DMS153 treated with DMSO at 0.1 percent for 48 hours (cell line): ENCODE results near the gene SOX2.

Source experiments
- DNase-seq: peaks from one replicate; lab custom pipeline; 2025; ENCODE audit not compliant: unreplicated experiment; lab: John Stamatoyannopoulos, UW

The SOX2 gene

DNA sequence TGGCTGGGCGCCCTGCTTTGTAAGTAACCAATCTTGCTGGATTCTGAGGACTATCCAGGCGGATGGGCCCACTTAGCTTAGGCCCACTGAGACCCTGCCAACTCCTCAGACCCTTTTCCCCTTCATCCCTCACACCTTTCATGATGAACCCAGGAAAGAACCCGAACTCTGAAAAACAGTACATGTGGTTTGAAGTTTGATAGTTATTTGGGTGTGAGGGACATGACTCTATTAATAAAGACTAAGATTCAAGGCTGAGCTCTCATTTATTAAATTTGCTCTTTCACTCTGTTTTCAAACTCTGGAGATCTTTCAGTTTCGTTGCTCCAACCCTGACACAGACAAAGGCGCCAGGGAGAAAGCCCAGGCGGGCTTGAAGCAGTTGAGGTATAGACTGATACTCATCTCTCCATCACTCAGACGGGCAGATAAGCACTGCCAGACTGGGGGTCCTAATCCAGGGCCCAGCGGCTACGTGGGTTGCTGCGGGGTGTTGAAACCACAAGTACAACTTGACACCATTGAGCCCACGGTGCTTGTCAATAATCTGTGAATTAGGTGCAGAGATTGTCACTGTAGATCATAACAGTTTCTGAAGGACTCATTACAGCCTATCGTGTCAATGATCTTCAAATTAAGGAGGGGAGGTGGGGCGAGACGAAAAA is 7.2 kb upstream of the SOX2 start:
- DNase-seq: no peak

DNA sequence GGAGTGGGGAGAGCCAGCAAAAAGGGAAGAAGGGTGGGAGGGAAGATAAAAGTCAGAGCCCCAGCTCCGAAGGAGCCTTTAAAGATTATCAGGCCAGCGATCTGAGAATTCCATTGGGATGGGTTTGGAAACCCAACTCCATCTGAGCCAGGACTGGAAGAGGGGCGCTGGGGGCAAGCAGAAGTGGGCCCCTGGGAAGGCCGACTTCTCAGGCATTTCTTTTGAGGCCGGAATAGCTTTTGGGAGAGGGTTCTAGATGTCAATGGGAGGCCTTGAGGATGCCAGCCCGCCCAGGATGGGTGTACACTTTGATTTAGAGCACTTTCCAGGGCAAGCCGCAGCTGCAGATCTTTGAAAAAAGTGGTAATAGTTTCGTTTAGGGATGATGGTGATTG is 6.6 kb upstream of the SOX2 start:
- DNase-seq: no peak

DNA sequence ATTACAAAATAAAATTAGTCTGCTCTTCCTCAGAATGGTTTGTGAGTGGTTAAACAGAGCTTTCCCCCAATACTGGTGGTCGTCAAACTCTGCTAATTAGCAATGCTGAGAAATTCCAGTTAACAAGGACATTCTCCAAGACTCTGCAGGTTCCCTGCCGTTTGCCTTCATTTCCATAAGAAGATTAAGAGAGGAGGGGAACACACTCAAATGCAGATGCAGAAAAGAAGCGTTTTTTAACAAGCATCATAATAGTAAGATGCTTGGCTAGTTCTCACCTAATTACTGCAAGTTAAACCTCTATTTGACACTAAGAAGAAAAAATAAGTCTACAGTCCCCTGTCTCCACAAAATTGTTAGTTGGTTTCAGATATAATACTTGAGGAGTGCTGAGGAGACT is 3.7 kb upstream of the SOX2 start:
- no peak for DNase-seq

DNA sequence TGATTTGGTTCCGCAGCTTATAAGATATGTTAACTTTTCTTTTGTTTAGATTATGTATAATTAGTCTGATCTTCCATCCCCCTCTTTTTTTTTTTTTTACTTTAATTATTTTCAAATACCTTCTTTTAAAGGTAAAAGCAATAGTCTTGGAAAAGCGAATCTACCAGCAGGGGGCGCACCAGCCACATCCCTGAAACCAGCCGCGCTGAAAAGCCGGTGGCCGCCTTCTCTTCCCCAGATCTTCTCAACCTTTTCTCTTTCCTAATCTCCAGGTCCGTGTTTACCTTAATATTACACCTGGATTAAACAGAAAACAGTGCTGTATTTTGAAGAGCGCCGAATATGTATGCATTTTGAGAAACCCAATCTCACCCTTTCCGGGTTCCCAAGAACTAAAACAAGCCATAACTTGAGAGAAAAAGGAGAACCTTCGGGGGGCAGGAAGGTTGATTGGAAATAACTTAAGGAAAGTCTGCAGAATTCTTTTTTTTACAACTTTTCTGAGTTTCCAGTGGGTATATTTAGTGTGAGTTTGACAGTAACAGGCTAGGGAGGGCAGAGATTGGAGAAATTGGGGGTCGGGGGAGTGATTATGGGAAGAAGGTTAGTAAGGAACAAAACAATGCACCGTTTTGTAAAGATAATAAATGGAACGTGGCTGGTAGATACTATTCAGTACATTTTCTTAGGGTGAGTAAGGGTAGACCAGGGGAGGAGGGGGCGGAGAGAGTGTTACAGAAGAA is 2.0 kb upstream of the SOX2 start:
- peak; percentile 85 for DNase-seq

DNA sequence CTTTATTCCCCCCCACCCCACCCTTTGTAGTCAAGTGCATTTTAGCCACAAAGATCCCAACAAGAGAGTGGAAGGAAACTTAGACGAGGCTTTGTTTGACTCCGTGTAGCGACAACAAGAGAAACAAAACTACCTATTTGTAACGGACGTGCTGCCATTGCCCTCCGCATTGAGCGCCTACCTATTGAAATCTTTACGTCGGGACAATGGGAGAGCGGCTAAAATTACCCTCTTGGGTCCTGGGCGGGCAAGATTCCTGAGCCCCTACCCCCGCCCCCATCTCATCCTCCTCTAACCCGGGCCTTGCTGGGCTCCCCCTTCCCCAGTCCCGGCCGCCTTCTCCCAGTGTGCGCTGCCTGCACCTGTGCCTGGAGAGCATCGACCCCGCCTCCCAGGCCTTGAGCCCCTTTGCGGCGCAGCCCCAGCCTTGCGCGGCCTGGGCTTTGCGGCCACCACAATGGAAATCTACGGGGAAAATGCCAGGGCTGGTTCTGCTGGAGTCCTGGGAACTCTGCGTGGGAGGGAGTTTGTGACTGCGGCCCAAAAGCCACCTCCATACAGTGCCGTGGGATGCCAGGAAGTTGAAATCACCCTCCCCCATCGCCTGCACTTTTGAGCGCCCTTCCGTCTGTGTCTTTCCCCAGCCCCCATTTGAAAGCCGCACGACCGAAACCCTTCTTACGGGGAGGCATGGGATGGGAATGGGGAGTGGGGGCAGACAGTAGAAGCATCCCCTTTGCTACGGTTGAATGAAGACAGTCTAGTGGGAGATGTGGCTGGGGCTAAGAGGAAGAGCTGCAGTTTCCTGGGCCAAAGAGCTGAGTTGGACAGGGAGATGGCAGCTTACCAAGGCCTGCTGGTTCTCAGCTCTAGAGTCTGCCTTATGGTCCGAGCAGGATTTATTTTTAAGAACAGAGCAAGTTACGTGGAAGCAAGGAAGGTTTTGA is 1.1 kb upstream of the SOX2 start:
- peak; percentile 30 for DNase-seq

DNA sequence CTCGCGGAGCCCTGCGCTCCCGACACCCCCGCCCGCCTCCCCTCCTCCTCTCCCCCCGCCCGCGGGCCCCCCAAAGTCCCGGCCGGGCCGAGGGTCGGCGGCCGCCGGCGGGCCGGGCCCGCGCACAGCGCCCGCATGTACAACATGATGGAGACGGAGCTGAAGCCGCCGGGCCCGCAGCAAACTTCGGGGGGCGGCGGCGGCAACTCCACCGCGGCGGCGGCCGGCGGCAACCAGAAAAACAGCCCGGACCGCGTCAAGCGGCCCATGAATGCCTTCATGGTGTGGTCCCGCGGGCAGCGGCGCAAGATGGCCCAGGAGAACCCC is 464 bp downstream of the SOX2 start:
- DNase-seq: no peak

DNA sequence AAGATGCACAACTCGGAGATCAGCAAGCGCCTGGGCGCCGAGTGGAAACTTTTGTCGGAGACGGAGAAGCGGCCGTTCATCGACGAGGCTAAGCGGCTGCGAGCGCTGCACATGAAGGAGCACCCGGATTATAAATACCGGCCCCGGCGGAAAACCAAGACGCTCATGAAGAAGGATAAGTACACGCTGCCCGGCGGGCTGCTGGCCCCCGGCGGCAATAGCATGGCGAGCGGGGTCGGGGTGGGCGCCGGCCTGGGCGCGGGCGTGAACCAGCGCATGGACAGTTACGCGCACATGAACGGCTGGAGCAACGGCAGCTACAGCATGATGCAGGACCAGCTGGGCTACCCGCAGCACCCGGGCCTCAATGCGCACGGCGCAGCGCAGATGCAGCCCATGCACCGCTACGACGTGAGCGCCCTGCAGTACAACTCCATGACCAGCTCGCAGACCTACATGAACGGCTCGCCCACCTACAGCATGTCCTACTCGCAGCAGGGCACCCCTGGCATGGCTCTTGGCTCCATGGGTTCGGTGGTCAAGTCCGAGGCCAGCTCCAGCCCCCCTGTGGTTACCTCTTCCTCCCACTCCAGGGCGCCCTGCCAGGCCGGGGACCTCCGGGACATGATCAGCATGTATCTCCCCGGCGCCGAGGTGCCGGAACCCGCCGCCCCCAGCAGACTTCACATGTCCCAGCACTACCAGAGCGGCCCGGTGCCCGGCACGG is 991 bp downstream of the SOX2 start:
- no peak for DNase-seq

DNA sequence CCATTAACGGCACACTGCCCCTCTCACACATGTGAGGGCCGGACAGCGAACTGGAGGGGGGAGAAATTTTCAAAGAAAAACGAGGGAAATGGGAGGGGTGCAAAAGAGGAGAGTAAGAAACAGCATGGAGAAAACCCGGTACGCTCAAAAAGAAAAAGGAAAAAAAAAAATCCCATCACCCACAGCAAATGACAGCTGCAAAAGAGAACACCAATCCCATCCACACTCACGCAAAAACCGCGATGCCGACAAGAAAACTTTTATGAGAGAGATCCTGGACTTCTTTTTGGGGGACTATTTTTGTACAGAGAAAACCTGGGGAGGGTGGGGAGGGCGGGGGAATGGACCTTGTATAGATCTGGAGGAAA is 1.5 kb downstream of the SOX2 start:
- DNase-seq: no peak

DNA sequence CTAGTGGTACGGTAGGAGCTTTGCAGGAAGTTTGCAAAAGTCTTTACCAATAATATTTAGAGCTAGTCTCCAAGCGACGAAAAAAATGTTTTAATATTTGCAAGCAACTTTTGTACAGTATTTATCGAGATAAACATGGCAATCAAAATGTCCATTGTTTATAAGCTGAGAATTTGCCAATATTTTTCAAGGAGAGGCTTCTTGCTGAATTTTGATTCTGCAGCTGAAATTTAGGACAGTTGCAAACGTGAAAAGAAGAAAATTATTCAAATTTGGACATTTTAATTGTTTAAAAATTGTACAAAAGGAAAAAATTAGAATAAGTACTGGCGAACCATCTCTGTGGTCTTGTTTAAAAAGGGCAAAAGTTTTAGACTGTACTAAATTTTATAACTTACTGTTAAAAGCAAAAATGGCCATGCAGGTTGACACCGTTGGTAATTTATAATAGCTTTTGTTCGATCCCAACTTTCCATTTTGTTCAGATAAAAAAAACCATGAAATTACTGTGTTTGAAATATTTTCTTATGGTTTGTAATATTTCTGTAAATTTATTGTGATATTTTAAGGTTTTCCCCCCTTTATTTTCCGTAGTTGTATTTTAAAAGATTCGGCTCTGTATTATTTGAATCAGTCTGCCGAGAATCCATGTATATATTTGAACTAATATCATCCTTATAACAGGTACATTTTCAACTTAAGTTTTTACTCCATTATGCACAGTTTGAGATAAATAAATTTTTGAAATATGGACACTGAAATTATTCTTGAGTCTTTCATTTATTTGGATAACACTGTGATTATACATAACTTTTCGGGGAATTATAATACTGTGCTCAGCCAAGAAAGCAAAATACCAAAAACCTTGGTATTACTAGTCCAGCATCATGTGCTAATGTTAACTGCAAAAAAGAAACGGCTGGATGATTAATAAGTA is 2.2 kb downstream of the SOX2 start:
- DNase-seq: no peak

DNA sequence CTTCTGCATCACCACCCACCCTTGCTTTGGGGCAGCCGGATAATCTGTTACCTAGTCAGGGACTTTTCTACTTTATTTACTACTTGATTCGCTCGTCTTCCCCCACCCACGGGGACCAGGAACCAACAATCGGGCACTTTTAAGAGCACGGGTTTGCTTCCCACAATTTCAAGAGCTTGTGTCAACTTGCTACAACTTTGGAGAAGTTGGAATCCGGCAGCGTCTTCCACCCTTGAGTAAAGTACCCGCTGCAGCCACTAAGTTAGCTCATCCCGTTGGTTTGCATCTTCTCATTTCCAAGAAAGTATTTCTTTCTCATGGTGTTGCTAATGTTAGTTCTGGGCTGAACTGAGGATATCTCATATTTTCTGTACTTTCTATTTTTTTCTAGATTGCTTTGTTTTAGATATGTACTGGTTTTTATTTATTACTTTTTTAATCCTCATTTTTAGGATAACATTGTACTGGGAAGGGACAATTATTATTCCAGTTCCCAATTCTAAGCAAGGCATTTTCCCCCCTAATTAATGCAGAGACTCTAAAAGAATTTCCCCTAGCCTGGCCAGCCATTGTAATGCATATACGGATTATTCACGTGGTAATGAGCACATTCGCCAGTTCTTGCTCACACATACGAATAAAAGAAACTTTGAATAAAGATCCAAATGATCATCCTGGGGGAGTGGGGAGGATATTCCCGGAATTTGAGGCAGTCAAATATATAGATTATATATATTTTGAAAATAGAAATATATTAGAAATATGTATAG is 4.0 kb downstream of the SOX2 start:
- DNase-seq: peak; percentile 36

DNA sequence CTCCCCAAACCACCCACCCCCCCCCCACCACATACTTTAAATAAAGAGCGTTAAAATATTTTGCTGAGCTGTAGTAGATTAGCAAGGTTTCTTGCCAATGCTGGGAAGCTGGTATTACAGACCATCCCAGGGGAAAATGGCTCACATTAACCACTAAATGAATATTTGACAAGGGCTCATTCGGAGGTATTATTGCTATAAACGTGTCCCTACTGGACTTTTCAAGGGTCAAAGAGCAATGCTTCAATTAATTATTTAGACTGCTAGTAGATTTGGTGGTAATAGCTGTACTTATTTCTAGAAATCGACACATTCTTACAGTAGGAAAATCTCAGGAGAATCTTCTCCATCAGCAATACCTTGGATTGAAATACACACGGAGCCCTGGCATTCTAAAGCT is 5.2 kb downstream of the SOX2 start:
- DNase-seq: no peak

DNA sequence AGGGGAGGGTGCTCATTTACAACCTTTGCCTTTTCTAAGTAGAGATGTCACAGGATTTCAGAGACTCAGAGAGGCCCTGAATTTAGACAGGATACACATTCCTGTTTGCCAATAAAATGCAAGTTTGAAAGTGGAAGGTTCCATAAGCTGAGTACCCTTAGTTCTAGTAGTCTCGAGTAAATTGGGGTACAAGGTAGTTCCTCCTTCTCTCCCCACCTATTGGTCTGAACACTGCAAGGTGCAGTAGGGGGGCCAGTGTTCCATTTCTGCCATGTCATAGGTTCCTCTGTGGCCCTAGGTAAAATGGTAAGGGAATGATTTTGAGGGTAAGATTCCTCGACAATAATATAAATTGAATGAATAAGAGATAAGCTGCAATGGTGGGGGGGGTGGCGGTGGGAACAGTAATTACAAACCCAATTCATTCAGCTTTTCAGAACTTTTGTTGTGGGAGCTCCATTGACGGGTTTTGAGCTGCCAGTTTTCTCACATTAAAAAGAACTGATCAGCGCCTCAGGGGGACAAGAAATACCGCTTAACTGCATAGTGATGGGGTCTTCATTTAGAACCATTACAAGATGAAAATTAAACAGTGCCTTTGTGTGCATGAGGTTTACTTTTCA is 5.9 kb downstream of the SOX2 start:
- DNase-seq: no peak

DNA sequence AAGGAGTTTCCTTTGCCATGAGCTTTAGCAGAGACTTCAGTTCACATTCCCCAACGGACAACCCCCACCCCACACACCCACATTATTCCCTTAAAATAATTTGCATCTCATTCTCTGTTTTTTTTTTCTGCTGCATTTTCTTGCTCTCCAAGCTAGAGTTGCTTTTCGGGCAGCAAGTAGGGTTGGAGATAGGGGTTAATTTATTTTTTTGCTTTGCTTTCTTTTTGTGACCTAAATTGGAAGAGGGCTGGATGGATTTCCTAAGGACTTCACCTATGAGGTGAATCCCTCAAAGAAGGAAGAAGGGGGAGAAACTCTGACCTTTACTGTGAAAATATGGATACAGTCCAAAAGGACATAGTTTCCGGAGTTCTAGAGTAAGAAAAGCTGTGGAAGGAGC is 6.6 kb downstream of the SOX2 start:
- no peak for DNase-seq

DNA sequence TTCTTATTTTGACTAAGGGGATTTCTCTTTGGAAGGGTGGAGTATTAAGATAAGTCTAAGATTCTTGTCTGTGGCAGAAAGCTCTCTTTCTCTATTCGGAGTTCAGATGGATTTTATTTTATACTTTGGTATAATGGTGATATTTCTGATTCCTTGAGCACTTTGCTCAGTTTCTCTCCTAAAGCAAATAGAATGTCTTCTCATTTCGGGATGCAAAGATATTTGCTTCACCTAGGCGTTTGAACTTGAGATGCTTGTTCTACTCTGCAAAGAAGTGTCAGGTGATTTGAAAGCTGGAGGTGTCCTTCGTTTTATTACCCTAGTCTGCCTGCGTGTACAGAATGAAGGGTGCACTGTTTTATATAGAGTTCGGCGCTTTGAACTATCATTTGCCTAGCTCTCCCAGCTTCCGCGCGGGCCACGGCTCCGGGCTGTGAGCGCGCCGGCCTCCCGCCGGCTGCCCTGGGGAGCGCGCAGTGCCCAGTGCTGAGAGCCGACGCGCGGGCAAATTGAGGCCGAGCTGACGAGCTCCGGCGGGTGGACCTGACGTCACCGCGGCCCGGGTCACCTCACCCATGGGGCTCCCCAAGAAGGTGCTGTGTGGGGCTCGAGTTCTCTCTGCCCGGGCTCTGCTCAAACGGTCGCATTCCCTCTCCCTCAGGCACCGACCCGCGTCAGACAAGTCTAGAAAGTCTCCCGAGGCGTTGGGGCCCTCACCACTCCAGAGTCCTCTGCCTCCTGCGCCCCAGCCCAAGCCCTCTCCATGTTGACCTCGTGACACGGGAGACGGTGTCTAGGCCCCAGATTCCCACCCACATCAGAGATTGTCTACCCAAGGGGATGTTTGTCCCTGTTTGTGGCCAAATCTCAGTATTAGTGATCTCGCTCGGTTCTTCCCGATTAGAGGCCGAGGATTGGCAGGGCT is 7.5 kb downstream of the SOX2 start:
- peak; percentile 51 for DNase-seq

DNA sequence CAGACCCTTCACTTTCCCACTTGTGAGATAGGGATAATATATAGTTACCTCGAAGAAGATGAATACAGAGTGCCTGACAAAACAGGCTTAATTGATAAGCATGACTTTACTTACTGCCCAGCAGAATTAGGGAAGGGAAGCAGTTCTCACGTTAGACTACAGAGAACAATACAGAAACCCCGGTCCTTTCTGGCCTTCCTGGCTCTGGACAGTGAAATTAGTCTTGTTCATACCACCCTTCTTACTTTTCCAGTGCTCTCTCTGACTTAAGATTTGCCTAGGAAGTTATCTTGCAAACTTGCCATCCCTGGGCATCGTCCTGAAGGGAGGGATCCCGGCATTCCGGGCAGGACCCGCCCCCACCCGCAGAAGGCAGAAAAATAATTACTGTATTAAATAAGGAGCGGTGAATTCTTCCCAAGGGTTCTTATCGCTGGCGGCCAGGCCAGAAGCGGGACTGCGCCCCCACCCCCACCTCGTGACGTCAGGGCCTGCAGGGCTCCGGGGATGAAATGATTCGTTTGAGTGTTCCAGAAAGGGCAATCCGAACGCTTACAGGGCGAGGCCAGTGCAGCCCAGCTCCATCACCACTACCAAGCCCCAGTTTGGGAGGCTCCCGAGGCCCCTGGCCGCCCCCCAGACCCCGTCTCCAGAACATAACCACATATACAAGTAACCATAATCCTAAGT is 8.4 kb downstream of the SOX2 start:
- no peak for DNase-seq

DNA sequence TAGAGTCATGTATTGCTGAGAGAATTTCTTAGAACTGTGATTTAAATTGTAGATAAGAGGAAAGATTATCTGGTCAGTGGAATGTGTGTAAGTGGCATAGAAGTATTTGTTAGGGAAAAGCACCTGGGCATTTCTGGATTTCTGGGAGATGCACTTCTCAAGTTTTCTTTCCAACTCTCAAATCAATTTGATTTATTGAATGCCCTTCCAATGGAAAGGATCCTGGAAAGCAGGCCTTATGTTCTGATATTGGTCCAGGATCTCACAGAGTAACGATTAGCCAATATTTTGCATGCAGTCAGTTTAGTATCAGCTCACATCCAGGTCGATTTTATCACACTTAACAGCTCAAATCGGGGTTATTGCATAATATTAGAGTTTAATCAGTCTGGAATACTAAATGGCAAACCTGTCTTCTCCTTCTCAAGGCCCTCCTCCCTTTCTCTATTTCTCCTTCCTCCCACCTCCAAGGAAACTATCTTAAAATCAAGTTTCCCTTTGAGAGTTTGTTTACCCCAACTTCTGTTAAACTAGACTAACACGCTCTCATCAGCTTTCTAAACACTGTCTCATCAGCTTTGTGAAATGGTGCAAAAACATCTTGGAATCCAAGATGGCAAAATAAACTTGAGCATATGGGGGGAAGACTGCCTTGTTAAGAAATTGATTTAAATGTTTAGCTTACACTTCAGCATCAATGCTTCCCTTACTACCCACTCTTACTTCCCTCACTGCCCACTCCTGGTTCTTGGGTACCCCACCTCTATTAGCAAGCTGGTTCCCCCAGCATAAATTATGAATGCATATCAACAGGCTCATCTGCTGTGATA is 9.5 kb downstream of the SOX2 start:
- no peak for DNase-seq

DNA sequence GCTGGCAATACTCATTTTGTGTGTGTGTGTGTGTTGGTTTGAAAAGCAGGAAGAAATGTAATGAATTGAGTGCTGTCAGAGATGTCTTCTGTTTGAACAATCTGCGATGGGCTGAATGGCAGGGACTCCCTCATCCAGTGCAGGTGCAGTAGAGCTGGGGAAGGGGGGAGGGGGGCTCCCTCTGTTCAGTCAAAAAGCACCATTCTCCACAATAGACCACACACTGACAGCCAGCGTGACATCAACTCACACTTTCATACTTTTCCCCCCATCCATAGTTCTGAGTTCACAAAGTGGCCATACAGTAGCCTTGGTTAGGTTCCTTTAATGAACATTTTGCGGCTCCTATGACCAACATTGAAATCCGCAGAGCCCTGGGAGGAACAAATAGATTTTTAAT is 10.4 kb downstream of the SOX2 start:
- DNase-seq: no peak
